Measurements from ENCODE around the gene GRID1.

Gene GRID1

GRCh38 chr10:86361156-86362128 is 5.2 kb downstream of the GRID1 start:
- no peaks in the 10 kb centered on the region for H3K9me3 Mint-ChIP-seq
- TF ChIP-seq CTCF (IDR thresholded peaks at IDR 0.05): no peak
- H3K27ac Mint-ChIP-seq: no peak overlapping the region
- no peaks in the 10 kb centered on the region for H3K36me3 Mint-ChIP-seq (ENCODE audit: low read depth)
- H3K27me3 Mint-ChIP-seq (ENCODE audit: low read depth, poor library complexity): peaks cover 89% of the 10 kb centered on the region
- no peak overlapping the region for H3K4me3 Mint-ChIP-seq
- no peak for DNase-seq
- peaks cover 20% of the 10 kb centered on the region for H3K4me1 Mint-ChIP-seq

DNA sequence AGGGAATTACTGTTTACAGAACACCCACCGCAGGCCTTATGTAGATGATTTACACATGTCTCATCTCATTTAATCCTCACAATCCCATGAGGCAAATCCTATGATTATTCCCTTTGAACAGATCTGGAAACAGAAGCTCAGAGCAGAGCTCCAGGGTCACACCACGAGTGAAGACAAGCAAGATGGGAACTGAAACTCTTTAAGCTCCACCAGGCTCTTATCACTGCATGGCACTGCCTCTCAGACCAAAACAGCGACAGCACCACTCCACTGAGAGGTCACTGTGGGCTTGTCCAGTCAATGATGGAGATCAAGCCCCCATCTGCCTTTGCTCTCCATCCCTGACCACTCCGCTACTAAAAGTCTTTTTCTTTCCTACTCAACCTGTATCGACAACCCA is 5.9 kb downstream of the GRID1 start:
- Mint-ChIP-seq H3K4me1 (peaks cover 18% of the 10 kb centered on the region), H3K9me3 (no peaks in the 10 kb centered on the region), H3K36me3 (ENCODE audit: low read depth) (no peaks in the 10 kb centered on the region), H3K27ac (no peak overlapping the region), H3K27me3 (ENCODE audit: low read depth, poor library complexity) (peaks cover 88% of the 10 kb centered on the region), H3K4me3 (no peak overlapping the region)
- TF ChIP-seq CTCF (IDR thresholded peaks at IDR 0.05): no peak
- DNase-seq: no peak

DNA sequence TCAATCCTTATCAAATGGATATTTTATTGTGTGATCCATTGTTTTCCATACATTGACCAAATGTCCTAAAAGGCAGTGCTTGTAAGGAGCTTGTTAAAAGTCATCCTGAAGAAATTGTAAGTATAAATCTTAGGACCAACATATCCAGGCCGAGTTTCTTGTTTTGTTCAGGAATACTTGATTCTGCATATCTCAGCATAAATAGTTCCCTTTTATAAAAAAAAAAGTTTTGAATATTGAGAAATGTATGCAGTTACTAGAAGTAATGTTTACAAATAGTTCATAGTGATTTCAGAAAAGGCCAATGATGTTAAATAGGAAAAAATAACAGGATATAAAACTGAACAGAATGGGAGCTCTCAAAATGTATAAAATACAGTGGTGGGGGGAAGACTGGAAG is 6.6 kb downstream of the GRID1 start:
- Mint-ChIP-seq H3K36me3 (ENCODE audit: low read depth) (no peaks in the 10 kb centered on the region), H3K9me3 (no peaks in the 10 kb centered on the region), H3K27ac (no peak overlapping the region), H3K4me3 (no peak overlapping the region), H3K27me3 (ENCODE audit: low read depth, poor library complexity) (peaks cover 84% of the 10 kb centered on the region), H3K4me1 (peaks cover 13% of the 10 kb centered on the region)
- no peak for TF ChIP-seq CTCF (IDR thresholded peaks at IDR 0.05)
- DNase-seq: no peak

DNA sequence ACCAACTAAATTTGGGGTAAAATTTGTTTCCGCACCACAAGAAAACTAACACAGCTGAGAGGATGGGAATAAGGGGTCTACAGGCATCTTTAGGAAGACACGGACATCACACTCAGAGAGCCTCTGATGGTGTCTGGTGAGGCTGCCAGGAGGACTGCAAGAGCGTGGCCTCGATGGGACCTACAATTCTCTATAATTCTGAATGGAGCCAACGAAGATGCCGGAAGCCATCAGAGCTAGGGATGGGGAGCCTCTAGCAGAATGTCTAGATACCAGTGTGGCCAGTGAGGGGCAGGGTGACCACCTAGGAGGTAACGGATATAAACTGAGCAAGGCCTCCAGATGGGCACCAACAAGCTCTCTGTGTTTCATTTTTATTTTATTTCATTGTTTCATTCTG is 7.5 kb downstream of the GRID1 start:
- peaks cover 76% of the 10 kb centered on the region for H3K27me3 Mint-ChIP-seq (ENCODE audit: low read depth, poor library complexity)

GRCh38 chr10:86357676-86358075 is 8.9 kb downstream of the GRID1 start:
- H3K27me3 Mint-ChIP-seq (ENCODE audit: low read depth, poor library complexity): peaks cover 61% of the 10 kb centered on the region
- no peak overlapping the region for H3K4me3 Mint-ChIP-seq
- H3K27ac Mint-ChIP-seq: no peak overlapping the region
- no peaks in the 10 kb centered on the region for H3K36me3 Mint-ChIP-seq (ENCODE audit: low read depth)
- H3K9me3 Mint-ChIP-seq: no peaks in the 10 kb centered on the region
- DNase-seq: no peak
- H3K4me1 Mint-ChIP-seq: peaks cover 2% of the 10 kb centered on the region
- TF ChIP-seq CTCF (IDR thresholded peaks at IDR 0.05): no peak

More for the DNA sequence above, 7.5 kb downstream of the GRID1 start:
- Mint-ChIP-seq H3K4me3 (no peak overlapping the region), H3K27ac (no peak overlapping the region), H3K9me3 (no peaks in the 10 kb centered on the region), H3K4me1 (peaks cover 8% of the 10 kb centered on the region), H3K36me3 (ENCODE audit: low read depth) (no peaks in the 10 kb centered on the region)
- no peak for TF ChIP-seq CTCF (IDR thresholded peaks at IDR 0.05)
- no peak for DNase-seq

GRCh38 chr10:86357041-86357440 is 9.6 kb downstream of the GRID1 start:
- Mint-ChIP-seq H3K27ac (no peak overlapping the region), H3K9me3 (no peaks in the 10 kb centered on the region), H3K4me3 (no peak overlapping the region), H3K36me3 (ENCODE audit: low read depth) (no peaks in the 10 kb centered on the region), H3K27me3 (ENCODE audit: low read depth, poor library complexity) (peaks cover 61% of the 10 kb centered on the region), H3K4me1 (no peaks in the 10 kb centered on the region)
- no peak for TF ChIP-seq CTCF (IDR thresholded peaks at IDR 0.05)
- no peak for DNase-seq

Data from nephron progenitor cell (in vitro differentiated cells).